Measurements from ENCODE around the gene PLD3.

GRCh38 chr19:40389404-40390083 lies 41.0 kb downstream of the PLD3 start:
- TF ChIP-seq, protein P1, sequence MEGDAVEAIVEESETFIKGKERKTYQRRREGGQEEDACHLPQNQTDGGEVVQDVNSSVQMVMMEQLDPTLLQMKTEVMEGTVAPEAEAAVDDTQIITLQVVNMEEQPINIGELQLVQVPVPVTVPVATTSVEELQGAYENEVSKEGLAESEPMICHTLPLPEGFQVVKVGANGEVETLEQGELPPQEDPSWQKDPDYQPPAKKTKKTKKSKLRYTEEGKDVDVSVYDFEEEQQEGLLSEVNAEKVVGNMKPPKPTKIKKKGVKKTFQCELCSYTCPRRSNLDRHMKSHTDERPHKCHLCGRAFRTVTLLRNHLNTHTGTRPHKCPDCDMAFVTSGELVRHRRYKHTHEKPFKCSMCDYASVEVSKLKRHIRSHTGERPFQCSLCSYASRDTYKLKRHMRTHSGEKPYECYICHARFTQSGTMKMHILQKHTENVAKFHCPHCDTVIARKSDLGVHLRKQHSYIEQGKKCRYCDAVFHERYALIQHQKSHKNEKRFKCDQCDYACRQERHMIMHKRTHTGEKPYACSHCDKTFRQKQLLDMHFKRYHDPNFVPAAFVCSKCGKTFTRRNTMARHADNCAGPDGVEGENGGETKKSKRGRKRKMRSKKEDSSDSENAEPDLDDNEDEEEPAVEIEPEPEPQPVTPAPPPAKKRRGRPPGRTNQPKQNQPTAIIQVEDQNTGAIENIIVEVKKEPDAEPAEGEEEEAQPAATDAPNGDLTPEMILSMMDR (conservative IDR thresholded peaks at IDR 0.05), result no peak
- TF ChIP-seq EZH2 (IDR thresholded peaks at IDR 0.05; ENCODE audit: low read depth), result no peak

All from PC-9 (cell line).